Epithelial cell of proximal tubule (primary cell): Measurements from ENCODE around the gene FNDC3A. TPM values are rescaled to one million over a fixed set of nuclear protein-coding genes. Genes with fewer than 3 reads are reported as not detected.

Experiments
- DNase-seq: peaks from one replicate; pipeline ENCODE4 v3.0.0-alpha.2; 2011; ENCODE audit warnings: low read depth
- H3K4me3 ChIP-seq: 2 replicates; pipeline ENCODE4 v1.5.1; 2011; ENCODE audit warnings: low read depth, mild to moderate bottlenecking, low read length
- CTCF ChIP-seq: conservative IDR thresholded peaks from 2 replicates; pipeline ENCODE4 v1.5.1; 2012; ENCODE audit warnings: low read depth, mild to moderate bottlenecking, low read length
- total RNA-seq: library from RNA; depleted of rRNA; stranded (reverse); fragments of >200 nt; gene quantifications from 2 replicates; pipeline ENCODE4 v1.2.3, GENCODE V29; 2015

FNDC3A gene
- total RNA-seq, 1 donor from 2014 or later = 27.2 TPM

DNA sequence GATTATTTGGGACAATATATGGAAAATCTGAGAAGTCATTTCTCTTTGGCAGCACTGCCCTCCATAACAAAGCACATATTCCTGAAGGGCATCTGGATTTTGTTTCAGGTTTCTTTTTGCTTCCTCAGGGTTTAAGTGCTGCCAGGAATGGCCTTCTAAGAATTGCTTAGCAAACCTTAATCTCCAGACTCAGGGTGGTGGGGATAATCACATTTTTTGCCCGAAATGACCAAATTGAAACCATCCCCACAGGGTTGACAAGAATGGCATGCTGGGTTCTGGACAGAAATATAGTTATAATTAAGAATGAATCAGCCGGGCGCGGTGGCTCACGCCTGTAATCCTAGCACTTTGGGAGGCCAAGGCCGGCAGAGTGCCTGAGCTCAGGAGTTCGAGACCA, 265.6 kb downstream of the FNDC3A start:
- no peak for DNase-seq
- no peak for TF ChIP-seq CTCF
- no peak overlapping the region for H3K4me3 ChIP-seq

GRCh38 chr13:49245101-49245500, 269.4 kb downstream of the FNDC3A start:
- no peak for DNase-seq
- H3K4me3 ChIP-seq = no peak overlapping the region
- no peak for TF ChIP-seq CTCF

DNA sequence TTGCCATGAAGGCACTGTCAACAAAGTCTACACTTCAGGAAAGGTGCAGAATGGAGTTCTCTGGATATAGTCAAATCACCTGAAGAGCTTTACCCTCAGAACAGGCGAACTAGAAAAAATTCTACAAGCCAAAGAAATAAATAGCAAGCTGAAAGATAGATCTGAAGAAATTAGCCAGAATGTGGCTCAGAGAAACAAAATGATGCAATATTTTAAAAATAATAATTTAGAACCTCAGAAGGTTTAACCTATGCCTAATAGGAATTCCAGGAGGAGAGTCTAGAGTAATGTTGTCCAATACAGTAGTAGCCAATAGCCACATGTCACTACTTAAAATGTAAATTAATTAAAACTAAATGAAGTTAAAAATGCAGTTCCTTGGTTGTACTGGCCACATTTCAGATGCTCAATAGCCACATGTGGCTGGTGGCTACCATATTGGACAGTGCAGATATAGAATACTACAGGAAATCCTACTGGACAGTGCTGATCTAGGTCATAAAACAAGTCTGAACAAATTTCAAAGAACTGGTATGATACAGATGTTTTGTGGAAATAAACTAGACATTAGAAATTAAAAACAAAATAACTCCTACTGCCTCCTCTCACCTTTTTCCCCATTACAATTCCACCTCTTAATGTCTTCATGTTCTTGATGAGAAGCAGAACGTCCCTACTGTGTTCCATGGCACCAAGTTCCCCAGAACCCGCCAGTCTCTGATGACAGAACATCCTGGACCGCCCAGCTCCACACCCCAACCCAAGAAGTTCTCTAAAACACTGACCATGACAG, 271.3 kb downstream of the FNDC3A start:
- TF ChIP-seq CTCF = no peak
- no peak for DNase-seq
- peak overlapping the region; percentile 88 for H3K4me3 ChIP-seq

DNA sequence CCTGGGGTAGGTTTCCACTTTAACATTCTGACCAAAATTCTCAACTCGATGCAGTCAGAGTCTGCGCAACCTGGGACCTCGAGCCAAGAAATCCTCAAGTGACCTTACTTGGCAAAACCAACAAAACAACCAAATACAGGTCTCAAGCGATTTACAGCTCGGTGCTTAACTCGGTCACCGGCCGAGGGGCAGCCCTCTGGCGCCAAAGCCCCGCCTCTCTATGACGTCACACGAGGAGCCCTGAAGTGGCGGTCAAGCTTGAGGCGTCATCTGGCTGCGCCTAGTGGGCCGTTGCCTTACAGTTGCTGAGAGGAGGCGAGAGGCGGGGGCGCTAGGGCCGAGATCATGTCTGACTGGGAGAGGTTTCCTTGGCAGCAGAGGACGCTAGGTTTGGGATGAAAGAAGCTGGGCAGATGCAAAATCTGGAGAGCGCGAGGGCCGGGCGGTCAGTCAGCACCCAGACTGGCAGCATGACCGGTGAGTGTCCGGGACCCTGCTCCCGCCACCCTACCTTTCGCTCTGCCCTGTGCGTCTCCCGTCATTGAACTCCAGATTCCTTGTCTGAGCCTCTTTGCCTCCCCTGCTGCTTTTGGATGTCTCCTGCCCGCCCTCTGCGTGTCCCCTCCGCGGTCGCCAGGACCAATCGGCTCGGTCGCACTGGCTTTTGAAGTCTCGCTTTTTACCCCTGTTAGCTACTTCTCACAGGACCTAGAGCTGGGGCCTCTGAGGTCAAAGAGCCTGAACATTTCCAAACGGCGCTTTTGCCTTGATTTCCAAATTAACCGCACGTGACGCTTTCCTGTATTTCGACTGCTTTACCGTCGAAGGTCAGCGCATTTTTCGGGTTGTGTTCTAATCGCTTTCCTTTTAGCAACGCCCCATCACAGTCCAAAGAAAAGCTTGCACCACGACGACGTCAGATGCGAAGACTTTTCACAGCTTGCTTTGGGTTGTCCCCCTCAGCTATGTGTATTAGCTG, 272.2 kb downstream of the FNDC3A start, which contains the start of gene CDADC1:
Gene CDADC1, plus strand, starts transcription at position 283 of the 979 bp plus-strand sequence. Its CDS starts 113 bp downstream, at position 396.
- peak; percentile 3 for TF ChIP-seq CTCF
- peak within 1 kb of the TSS; percentile 88 for H3K4me3 ChIP-seq
- DNase-seq = peak; percentile 58

GRCh38 chr13:49248622-49249002, 272.9 kb downstream of the FNDC3A start:
- H3K4me3 ChIP-seq = peak overlapping the region; percentile 88
- TF ChIP-seq CTCF = peak; percentile 49
- no peak for DNase-seq

DNA sequence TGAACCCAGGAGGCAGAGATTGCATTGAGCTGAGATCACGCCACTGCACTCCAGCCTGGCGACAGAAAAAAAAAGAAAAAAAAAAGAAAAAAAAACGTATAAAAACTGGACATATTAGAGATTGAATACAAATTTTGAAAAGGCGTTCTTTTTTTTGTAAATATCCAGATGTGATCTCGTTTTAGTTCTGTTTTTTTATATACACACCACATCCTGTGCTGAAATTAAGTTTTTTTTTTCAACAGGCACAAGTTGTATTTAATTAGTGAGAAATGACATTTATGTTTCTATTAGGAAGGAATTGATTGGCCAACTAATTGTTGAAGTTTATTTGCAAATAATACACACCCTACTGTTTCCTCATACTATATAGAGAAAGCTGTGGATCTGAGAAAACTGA, 275.6 kb downstream of the FNDC3A start:
- DNase-seq = no peak
- no peak overlapping the region for H3K4me3 ChIP-seq
- no peak for TF ChIP-seq CTCF
